Measurements from ENCODE around the gene LYZL4.
A peak's percentile ranks its signal among the peaks of the same experiment; 100 is the strongest.

LYZL4 gene, protein sequence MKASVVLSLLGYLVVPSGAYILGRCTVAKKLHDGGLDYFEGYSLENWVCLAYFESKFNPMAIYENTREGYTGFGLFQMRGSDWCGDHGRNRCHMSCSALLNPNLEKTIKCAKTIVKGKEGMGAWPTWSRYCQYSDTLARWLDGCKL

GRCh38 chr3:42410370-42411131, at the start of gene LYZL4:
Gene LYZL4 (minus strand): TSS chr3:42410610. CDS start chr3:42407251, 3,359 bp downstream.
- no peak for DNase-seq

DNA sequence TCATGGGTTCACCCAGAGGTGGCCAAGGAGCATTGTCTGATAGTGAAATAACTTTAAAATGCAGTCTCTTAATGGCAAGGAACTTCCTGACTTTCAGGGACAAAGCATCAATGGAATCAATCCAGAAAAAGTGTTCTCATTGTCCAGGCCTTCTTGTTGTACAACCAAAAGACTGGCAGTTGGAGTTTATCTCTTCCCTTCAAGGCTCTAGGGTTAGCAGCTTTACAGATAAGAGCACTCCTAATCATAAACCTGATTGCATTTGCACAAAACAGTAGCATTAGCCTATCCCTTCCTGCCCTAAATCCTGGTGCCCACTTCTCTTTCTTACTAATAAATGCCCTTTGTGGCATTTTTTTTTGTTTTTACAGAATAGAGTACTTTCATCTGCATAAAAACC, 48.7 kb upstream of the LYZL4 start:
- no peak for DNase-seq

- no peak for DNase-seq
Observed at GRCh38 chr3:42456211-42456610, 45.8 kb upstream of the LYZL4 start.

GRCh38 chr3:42451546-42452230, 41.3 kb upstream of the LYZL4 start:
- DNase-seq, result no peak

GRCh38 chr3:42451116-42451515, 40.7 kb upstream of the LYZL4 start:
- DNase-seq, result no peak

- no peak for DNase-seq
Observed at GRCh38 chr3:42450567-42450966, 40.2 kb upstream of the LYZL4 start.

DNA sequence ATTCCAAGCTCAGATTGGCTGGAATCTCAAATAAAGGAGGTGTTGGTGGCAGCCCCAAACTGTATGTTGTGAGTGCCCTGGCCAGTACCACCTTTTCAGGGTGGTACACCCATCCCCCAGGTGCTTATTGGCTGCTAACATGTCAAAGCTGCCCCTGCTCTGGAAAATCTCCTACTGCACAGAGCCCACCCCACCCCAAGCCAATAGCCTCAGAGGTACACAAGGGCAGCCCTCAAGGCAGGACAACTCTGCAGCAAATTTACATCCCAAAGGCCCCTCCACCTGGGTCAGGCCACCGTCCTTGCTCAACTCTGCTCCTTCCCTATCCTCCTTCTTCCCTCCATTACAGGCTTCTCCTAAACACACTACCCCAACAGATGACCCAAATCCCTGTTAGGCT, 37.1 kb upstream of the LYZL4 start:
- no peak for DNase-seq

DNA sequence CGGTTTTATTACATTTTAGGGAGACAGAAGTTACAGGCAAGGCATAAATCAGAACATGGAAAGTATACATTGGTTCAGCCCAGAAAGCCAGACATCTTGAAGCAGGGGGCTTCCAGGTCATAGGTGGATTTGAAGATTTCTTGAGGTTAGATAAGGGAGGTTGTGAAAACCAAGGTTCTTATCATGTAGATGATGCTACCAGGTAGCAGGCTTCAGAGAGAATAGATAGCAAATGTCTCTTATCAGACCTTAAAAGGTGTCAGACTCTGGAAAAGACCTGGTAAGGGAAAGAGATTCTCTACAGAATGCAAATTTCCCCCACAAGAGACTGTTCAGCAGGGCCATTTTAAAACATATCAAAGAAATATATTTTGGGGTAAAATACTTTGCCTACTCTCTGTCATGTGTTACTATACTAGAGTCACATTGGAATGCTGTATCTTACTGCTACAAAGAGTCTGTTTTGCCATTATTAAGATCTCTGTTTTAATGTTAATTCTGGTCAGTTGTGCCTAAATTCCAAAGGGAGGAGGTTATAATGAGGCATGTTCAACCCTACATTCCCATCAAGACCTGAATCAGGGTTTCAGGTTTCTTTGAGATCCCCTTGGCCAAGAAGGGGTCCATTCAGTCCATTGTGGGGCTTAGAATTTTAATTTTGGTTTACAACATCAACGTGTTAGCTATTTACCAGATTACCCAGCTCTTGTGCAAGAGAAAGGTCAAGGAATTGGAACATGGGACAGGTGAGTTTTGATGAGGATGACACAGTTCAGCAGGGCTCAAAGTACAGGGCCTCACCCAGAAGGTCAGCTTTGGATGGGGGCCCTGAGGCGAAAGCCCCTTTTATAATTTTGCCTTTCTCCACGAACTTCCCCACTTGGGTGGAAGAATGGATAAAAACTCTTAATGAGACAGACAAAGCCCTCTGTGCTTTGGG, 36.0 kb upstream of the LYZL4 start:
- DNase-seq, result no peak

GRCh38 chr3:42443819-42444436, 33.5 kb upstream of the LYZL4 start:
- DNase-seq, result peak; percentile 94

GRCh38 chr3:42443292-42443691, 32.9 kb upstream of the LYZL4 start:
- no peak for DNase-seq

- no peak for DNase-seq
Observed at GRCh38 chr3:42442640-42443039, 32.2 kb upstream of the LYZL4 start.

DNA sequence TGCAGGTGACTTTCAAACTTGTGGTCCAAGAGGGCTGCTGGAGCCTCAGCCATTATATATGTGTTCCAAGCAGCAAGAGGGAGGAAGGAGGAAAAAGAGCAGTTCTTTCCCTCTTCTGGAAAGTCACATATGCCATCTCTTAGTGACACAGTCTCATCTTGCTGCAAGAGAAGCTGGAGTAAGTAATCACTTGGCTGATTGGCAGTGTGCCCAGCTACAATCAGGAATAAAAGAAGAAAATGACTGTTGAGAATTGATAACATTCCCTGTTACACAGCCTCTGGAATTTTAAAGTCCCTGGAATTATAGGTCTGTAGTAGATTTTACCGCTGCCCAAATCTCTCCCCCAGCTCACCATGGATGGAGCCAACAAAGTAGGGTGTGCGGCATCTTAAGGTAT, 31.4 kb upstream of the LYZL4 start:
- no peak for DNase-seq

DNA sequence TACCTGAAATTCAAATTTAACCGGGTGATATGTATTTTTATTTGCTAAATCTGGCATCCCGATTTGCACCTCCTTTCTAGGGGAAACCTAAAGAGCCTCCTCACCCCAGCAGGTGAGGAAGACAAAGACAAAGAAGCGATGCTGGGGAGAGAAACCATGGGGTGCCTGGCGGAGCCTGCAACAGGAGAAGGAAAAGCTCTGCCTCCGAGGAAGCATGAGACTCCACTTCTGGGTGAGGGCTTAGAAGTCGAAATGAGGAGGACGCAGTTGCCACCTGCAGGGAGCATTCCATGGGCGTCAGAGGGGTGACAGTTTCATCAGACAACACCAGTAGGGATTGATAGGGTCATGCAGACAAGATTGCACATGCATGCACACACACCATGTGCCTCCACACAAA, 30.5 kb upstream of the LYZL4 start:
- no peak for DNase-seq

- no peak for DNase-seq
Observed at GRCh38 chr3:42439261-42440115, 29.1 kb upstream of the LYZL4 start.

DNA sequence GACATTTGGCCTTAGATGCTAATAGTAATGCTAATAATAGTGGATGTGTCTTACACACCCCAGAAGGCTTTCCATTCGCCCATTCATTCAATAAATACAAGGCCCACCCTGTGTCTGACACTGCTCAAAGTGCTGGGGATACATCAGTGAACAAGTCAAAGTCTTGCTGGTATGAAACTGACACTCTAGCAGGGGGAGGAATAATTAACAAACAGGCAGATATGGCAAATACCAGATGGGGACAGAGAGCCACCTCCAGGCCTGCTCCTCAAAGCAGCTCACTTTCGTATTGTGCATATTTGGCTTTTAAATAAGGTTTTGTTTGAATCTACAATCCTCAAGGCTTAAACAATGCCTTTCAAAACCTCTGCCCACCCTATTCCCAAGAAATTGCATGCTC, 28.3 kb upstream of the LYZL4 start:
- DNase-seq, result no peak

GRCh38 chr3:42438193-42438592, 27.8 kb upstream of the LYZL4 start:
- no peak for DNase-seq

DNA sequence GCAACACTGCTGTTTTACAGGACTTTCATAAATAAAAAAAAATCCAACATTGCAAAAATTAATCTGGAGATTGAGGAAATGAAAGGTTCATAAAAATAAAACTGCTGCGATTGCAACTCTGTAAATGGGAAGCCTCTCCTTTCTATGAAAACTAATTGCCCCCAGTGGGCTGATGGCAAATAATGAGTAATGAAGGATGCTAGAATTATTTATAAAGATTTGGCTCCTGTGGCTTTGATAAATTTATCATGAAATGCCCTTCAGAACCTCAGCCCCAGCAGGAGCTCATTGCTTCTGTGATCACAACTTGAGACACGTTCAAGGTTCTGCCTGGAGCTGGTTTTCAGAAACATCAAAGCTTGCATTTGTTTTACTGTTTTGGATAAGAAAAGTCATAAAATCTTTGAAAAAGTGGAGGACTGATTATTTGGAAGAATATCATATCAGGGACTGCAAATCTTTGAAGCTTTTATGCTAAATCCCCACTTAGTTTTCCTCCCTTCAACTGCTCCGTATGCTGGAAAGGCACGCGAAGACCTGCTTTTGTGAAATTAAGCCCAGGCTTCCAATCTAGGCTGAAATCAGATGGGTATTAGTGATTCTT, 24.5 kb upstream of the LYZL4 start:
- DNase-seq, result no peak

DNA sequence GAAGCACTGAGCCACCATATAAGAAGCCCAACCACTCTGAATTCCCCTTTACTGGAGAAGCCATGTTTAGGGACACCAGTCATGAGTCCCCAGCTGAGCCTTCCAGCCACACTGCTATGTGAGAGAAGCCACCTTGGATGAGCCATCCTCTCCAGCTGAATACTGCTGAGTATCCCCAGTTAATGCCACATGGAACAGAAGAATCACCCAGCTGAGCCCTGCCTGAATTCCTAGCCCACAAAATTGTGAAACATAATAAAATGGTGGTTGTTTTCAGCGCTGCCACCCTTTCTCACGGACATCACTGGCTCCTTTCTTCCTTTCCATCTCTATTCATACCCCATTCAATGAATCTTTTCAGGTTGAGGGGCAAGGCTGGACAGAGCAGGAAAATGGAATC, 22.1 kb upstream of the LYZL4 start:
- no peak for DNase-seq

DNA sequence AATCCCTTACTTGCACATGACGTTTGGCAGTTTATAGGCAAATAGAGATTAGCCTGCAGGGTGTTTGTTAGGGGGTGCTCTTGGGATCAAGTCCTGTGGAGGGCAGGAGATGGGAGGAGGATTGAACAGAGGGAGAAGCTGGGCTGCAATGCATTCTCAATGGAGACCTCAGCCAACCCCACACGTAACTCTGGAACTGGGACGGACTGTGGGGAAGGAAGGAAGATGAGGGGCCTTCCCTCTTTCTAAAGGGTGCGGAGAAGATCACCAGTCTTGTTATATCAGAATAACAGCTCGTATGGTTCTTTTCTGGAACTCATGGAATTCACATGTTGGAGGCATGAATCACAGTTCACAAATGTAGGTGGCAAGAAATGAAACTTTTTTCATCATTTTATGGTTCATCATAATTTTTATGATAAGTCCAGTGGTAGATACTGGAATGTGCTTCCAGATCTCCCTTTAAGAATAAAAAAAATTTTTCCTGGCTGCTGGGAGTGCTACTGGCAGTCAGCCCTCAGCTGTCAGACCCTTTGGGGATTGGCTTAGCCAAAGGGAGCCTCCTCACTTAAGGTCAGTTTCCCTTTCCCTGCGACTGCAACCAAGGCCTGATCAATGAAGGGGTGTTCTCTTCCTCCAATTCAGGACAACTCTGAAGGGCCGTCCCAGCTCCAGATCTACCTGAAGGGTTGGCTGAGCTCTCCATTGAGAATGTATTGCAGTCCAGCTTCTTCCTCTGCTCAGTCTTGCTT, 20.5 kb upstream of the LYZL4 start:
- DNase-seq, result no peak

DNA sequence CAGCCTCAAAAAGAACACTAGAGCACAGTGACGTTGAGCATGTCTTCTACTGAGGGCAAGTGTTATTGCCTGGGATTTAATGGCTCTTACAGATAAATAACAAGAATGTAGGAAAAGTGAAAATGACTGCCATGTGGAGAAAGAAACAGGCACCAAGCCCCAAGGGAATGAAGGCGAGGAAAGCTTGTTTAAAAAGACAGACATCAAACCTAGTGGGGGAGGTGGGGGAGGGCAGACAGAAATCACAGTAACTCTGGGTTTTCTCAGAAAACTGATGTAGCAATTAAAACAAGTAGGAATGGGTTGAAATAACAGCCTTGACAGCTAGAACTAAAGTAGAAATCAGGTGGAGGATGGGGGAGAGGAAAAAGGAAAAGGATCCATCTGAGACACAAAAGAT, 18.4 kb upstream of the LYZL4 start:
- no peak for DNase-seq
